ENCODE data around the gene CPA3. TPM values are rescaled to one million over a fixed set of nuclear protein-coding genes. Genes with fewer than 3 reads are reported as not detected.

The CPA3 gene
- total and polyA plus RNA-seq, 4 donors = 0.42 to 8.6 (median 1.9) TPM; not detected in 1

DNA sequence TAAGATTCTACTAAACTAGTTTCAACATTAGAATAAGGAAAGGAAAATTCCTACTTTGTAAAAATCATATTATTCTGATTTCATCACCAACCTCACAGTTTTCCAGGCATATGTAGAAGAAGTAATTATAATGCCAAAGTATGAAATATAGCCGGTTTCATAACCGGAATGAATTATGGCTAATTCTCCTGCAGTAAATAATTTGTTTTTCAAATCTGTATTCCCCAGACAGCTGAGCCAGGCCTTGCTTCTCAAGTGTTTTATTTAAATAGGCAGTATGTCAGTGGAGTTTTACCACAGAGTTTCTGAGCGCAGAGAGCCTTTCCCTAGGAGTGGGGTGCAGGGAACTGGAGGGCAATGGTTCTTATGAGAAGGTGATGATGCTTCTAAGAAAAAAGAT, 8.7 kb upstream of the CPA3 start:
- H3K27ac ChIP-seq (ENCODE audit: low read depth in 1 of 2, low read length in 2 of 2) = no peak overlapping the region
- H3K4me1 ChIP-seq (ENCODE audit: control insufficient read depth in 4 of 4, insufficient read depth in 4 of 4, low read length in 3 of 4) = no peaks in the 10 kb centered on the region
- no peak overlapping the region for H3K4me3 ChIP-seq (ENCODE audit: low read depth in 1 of 3, low read length in 3 of 3)
- no peak for DNase-seq (ENCODE audit: low spot score)
- no peak overlapping the region for H3K9ac ChIP-seq (ENCODE audit: low read depth in 1 of 2, low read length in 2 of 2)
- no peaks in the 10 kb centered on the region for H3K9me3 ChIP-seq (ENCODE audit: control insufficient read depth in 4 of 4, low read length in 3 of 4)
- 95% methylated on average over 3 of the region's 3 CpGs for WGBS
- H3K27me3 ChIP-seq (ENCODE audit: control insufficient read depth in 4 of 4, insufficient read depth in 4 of 4, low read length in 3 of 4) = no peaks in the 10 kb centered on the region
- H3K36me3 ChIP-seq (ENCODE audit: control insufficient read depth in 4 of 4, insufficient read depth in 3 of 4, low read depth in 1 of 4, low read length in 3 of 4) = no peaks in the 10 kb centered on the region
- TF ChIP-seq, protein P1, sequence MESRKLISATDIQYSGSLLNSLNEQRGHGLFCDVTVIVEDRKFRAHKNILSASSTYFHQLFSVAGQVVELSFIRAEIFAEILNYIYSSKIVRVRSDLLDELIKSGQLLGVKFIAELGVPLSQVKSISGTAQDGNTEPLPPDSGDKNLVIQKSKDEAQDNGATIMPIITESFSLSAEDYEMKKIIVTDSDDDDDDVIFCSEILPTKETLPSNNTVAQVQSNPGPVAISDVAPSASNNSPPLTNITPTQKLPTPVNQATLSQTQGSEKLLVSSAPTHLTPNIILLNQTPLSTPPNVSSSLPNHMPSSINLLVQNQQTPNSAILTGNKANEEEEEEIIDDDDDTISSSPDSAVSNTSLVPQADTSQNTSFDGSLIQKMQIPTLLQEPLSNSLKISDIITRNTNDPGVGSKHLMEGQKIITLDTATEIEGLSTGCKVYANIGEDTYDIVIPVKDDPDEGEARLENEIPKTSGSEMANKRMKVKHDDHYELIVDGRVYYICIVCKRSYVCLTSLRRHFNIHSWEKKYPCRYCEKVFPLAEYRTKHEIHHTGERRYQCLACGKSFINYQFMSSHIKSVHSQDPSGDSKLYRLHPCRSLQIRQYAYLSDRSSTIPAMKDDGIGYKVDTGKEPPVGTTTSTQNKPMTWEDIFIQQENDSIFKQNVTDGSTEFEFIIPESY (IDR thresholded peaks at IDR 0.05) = no peak

- no peak for TF ChIP-seq CTCF (IDR thresholded peaks at IDR 0.05; ENCODE audit: low read depth, low read length, missing input control)
- no peak for TF ChIP-seq HNF4A (conservative IDR thresholded peaks at IDR 0.05)
- no peak for TF ChIP-seq YY1 (IDR thresholded peaks at IDR 0.05)
- TF ChIP-seq TAF1 (conservative IDR thresholded peaks at IDR 0.05) = no peak
- no peak for TF ChIP-seq EGR1 (IDR thresholded peaks at IDR 0.05; ENCODE audit: low read depth in 2 of 2)
- TF ChIP-seq, protein P2, sequence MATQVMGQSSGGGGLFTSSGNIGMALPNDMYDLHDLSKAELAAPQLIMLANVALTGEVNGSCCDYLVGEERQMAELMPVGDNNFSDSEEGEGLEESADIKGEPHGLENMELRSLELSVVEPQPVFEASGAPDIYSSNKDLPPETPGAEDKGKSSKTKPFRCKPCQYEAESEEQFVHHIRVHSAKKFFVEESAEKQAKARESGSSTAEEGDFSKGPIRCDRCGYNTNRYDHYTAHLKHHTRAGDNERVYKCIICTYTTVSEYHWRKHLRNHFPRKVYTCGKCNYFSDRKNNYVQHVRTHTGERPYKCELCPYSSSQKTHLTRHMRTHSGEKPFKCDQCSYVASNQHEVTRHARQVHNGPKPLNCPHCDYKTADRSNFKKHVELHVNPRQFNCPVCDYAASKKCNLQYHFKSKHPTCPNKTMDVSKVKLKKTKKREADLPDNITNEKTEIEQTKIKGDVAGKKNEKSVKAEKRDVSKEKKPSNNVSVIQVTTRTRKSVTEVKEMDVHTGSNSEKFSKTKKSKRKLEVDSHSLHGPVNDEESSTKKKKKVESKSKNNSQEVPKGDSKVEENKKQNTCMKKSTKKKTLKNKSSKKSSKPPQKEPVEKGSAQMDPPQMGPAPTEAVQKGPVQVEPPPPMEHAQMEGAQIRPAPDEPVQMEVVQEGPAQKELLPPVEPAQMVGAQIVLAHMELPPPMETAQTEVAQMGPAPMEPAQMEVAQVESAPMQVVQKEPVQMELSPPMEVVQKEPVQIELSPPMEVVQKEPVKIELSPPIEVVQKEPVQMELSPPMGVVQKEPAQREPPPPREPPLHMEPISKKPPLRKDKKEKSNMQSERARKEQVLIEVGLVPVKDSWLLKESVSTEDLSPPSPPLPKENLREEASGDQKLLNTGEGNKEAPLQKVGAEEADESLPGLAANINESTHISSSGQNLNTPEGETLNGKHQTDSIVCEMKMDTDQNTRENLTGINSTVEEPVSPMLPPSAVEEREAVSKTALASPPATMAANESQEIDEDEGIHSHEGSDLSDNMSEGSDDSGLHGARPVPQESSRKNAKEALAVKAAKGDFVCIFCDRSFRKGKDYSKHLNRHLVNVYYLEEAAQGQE (IDR thresholded peaks at IDR 0.05) = no peak
- TF ChIP-seq RXRA (IDR thresholded peaks at IDR 0.05) = no peak
- TF ChIP-seq GABPA (IDR thresholded peaks at IDR 0.05 in 1 of 2, conservative IDR thresholded peaks at IDR 0.05 in 1 of 2) = no peak
- TF ChIP-seq, protein P3, sequence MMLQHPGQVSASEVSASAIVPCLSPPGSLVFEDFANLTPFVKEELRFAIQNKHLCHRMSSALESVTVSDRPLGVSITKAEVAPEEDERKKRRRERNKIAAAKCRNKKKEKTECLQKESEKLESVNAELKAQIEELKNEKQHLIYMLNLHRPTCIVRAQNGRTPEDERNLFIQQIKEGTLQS (IDR thresholded peaks at IDR 0.05) = no peak
- TF ChIP-seq NR2F2 (IDR thresholded peaks at IDR 0.05) = no peak
- TF ChIP-seq JUND (IDR thresholded peaks at IDR 0.05) = no peak
- no peak for TF ChIP-seq SP1 (IDR thresholded peaks at IDR 0.05)
- TF ChIP-seq FOXA1 (IDR thresholded peaks at IDR 0.05) = no peak
- no peak for TF ChIP-seq MAX (IDR thresholded peaks at IDR 0.05)
- TF ChIP-seq, protein P1 (IDR thresholded peaks at IDR 0.05) = no peak
- TF ChIP-seq RAD21 (IDR thresholded peaks at IDR 0.05) = no peak
- no peak for TF ChIP-seq FOXA2 (IDR thresholded peaks at IDR 0.05)
- TF ChIP-seq HNF4G (IDR thresholded peaks at IDR 0.05) = no peak
- Histone ChIP-seq H3K4me1 (ENCODE audit: control insufficient read depth in 4 of 4, insufficient read depth in 4 of 4, low read length in 3 of 4) (no peaks in the 10 kb centered on the region), H3K9ac (ENCODE audit: low read depth in 1 of 2, low read length in 2 of 2) (no peak overlapping the region), H3K4me3 (ENCODE audit: low read depth in 1 of 3, low read length in 3 of 3) (no peak overlapping the region), H3K9me3 (ENCODE audit: control insufficient read depth in 4 of 4, low read length in 3 of 4) (no peaks in the 10 kb centered on the region), H3K27ac (ENCODE audit: low read depth in 1 of 2, low read length in 2 of 2) (no peak overlapping the region), H3K36me3 (ENCODE audit: control insufficient read depth in 4 of 4, insufficient read depth in 3 of 4, low read depth in 1 of 4, low read length in 3 of 4) (no peaks in the 10 kb centered on the region), H3K27me3 (ENCODE audit: control insufficient read depth in 4 of 4, insufficient read depth in 4 of 4, low read length in 3 of 4) (peaks cover 0 to 2% (median 0%) of the 10 kb centered on the region in 4 donors)
- 83% methylated on average over 4 of the region's 4 CpGs for WGBS
- DNase-seq (ENCODE audit: low spot score) = no peak
Measured at GRCh38 chr3:148857316-148857715, 7.8 kb upstream of the CPA3 start.

Measured in liver (tissue), 9 donors.